HG03097 (cell line): Measurements from ENCODE around the gene GPR176.
"Not testable (repeated sequence)": the region's sequence is repeated elsewhere in the genome, so short reads cannot be mapped to it uniquely, and the experiment has no call there.

Experiments
- ATAC-seq: cut with Tn5 transposase; IDR thresholded peaks from one replicate; pipeline ENCODE4 v1.9.1; 2021; ENCODE audit not compliant: unreplicated experiment, low FRiP score

The GPR176 gene

GRCh38 chr15:39893051-39893450 is 27.0 kb downstream of the GPR176 start:
- not testable (repeated sequence) for ATAC-seq

GRCh38 chr15:39892418-39892817 is 27.6 kb downstream of the GPR176 start:
- no peak for ATAC-seq

GRCh38 chr15:39890621-39891020 is 29.4 kb downstream of the GPR176 start:
- ATAC-seq = no peak

GRCh38 chr15:39889601-39890000 is 30.5 kb downstream of the GPR176 start:
- no peak for ATAC-seq

GRCh38 chr15:39888809-39889208 is 31.3 kb downstream of the GPR176 start:
- ATAC-seq = no peak

GRCh38 chr15:39888243-39888642 is 31.8 kb downstream of the GPR176 start:
- no peak for ATAC-seq

GRCh38 chr15:39887832-39888231 is 32.2 kb downstream of the GPR176 start:
- no peak for ATAC-seq

GRCh38 chr15:39887211-39887610 is 32.9 kb downstream of the GPR176 start:
- no peak for ATAC-seq

GRCh38 chr15:39886418-39886817 is 33.6 kb downstream of the GPR176 start:
- no peak for ATAC-seq

GRCh38 chr15:39885099-39885777 is 34.8 kb downstream of the GPR176 start:
- ATAC-seq = no peak

- no peak for ATAC-seq
Observed at GRCh38 chr15:39884351-39884750, 35.7 kb downstream of the GPR176 start.

GRCh38 chr15:39882602-39883001 is 37.5 kb downstream of the GPR176 start:
- ATAC-seq = no peak

GRCh38 chr15:39881790-39882189 is 38.3 kb downstream of the GPR176 start:
- no peak for ATAC-seq

GRCh38 chr15:39880718-39881387 is 39.2 kb downstream of the GPR176 start:
- ATAC-seq = no peak

- no peak for ATAC-seq
Observed at GRCh38 chr15:39878406-39878785, 41.7 kb downstream of the GPR176 start.

GRCh38 chr15:39874890-39875549 is 45.0 kb downstream of the GPR176 start:
- no peak for ATAC-seq

- ATAC-seq = no peak
Observed at GRCh38 chr15:39873978-39874377, 46.1 kb downstream of the GPR176 start.

- ATAC-seq = no peak
Observed at GRCh38 chr15:39870537-39870936, 49.5 kb downstream of the GPR176 start.

GRCh38 chr15:39869858-39870515 is 50.1 kb downstream of the GPR176 start:
- no peak for ATAC-seq

GRCh38 chr15:39869254-39869653 is 50.8 kb downstream of the GPR176 start:
- no peak for ATAC-seq

- no peak for ATAC-seq
Observed at GRCh38 chr15:39868396-39868795, 51.7 kb downstream of the GPR176 start.
